GM12892 (cell line): ENCODE data around the gene ARPC1B.

Experiments
- POLR2A ChIP-seq: IDR thresholded peaks from 2 replicates; pipeline ENCODE4 v1.6.1; 2011; ENCODE audit warnings: low read depth, low read length, control low read depth
- TAF1 ChIP-seq: IDR thresholded peaks from 2 replicates; pipeline ENCODE4 v1.6.1; 2011; ENCODE audit warnings: low read depth, mild to moderate bottlenecking, control low read depth, low read length, borderline replicate concordance

- no peak for TF ChIP-seq POLR2A
- TF ChIP-seq TAF1, result no peak
Observed at GRCh38 chr7:99365318-99366141, 9.0 kb upstream of the ARPC1B start.
